ENCODE results near the gene ZBP1.
A peak's percentile ranks its signal among the peaks of the same experiment; 100 is the strongest.

DNA sequence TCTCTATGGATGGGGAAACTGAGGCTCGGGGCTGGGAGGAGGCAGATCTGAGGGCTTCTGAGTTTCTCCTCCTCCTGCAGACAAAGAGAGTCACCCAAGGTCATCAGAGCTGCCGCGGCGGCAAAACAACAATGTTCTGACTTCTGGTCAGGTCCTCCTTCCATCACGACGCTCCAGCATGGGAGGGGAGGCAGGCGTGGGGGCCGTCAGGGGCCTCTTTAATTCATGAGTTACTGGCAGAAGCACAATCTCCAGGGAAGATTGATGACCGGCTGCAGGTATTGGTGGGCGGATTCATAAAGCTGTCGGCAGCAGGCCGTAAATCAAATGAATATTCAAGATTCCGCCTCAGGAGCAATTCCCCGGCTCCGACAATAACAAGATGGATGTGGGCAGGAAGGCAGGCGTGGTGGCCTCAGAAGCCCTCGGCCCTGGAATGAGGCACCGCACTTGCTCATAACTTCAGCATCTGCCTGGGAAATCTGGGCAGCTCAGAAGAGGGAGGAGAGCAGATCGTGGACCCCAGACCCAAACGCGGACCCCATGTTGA lies 40.3 kb downstream of the ZBP1 start:
- TF ChIP-seq, protein P1, sequence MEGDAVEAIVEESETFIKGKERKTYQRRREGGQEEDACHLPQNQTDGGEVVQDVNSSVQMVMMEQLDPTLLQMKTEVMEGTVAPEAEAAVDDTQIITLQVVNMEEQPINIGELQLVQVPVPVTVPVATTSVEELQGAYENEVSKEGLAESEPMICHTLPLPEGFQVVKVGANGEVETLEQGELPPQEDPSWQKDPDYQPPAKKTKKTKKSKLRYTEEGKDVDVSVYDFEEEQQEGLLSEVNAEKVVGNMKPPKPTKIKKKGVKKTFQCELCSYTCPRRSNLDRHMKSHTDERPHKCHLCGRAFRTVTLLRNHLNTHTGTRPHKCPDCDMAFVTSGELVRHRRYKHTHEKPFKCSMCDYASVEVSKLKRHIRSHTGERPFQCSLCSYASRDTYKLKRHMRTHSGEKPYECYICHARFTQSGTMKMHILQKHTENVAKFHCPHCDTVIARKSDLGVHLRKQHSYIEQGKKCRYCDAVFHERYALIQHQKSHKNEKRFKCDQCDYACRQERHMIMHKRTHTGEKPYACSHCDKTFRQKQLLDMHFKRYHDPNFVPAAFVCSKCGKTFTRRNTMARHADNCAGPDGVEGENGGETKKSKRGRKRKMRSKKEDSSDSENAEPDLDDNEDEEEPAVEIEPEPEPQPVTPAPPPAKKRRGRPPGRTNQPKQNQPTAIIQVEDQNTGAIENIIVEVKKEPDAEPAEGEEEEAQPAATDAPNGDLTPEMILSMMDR (conservative IDR thresholded peaks at IDR 0.05; ENCODE audit: low read depth, low read length) = no peak
- TF ChIP-seq EZH2 (IDR thresholded peaks at IDR 0.05; ENCODE audit: low read length, unreplicated experiment) (peak; percentile 53), EZH2phosphoT487 (IDR thresholded peaks at IDR 0.05; ENCODE audit: borderline replicate concordance, low read length) (0 out of 2 replicates have a peak, but pooled peaks have one; percentile 28)
